ENCODE results near the gene STXBP6.

DNA sequence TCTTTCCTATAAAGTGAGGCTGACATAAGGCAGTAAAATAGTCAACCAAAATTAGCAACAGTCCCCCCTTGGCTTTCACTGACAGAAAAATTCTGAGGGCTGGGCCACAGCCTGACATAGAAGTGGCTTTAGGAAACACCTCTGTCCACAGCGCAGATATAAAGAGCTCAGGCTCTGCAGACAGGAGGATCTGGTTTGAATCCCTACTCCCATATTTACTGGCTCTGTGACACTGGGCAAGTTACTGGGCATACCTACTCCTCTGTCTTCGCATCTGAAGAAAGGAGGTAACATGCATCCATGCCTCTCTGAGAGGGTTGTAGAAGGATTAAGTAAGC, 95.3 kb downstream of the STXBP6 start:
- TF ChIP-seq, protein P1, sequence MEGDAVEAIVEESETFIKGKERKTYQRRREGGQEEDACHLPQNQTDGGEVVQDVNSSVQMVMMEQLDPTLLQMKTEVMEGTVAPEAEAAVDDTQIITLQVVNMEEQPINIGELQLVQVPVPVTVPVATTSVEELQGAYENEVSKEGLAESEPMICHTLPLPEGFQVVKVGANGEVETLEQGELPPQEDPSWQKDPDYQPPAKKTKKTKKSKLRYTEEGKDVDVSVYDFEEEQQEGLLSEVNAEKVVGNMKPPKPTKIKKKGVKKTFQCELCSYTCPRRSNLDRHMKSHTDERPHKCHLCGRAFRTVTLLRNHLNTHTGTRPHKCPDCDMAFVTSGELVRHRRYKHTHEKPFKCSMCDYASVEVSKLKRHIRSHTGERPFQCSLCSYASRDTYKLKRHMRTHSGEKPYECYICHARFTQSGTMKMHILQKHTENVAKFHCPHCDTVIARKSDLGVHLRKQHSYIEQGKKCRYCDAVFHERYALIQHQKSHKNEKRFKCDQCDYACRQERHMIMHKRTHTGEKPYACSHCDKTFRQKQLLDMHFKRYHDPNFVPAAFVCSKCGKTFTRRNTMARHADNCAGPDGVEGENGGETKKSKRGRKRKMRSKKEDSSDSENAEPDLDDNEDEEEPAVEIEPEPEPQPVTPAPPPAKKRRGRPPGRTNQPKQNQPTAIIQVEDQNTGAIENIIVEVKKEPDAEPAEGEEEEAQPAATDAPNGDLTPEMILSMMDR (IDR thresholded peaks at IDR 0.05; ENCODE audit: insufficient read depth, low read length) = no peak
- TF ChIP-seq POLR2AphosphoS5 (IDR thresholded peaks at IDR 0.05; ENCODE audit: low read depth) = no peak
- TF ChIP-seq, protein P2, sequence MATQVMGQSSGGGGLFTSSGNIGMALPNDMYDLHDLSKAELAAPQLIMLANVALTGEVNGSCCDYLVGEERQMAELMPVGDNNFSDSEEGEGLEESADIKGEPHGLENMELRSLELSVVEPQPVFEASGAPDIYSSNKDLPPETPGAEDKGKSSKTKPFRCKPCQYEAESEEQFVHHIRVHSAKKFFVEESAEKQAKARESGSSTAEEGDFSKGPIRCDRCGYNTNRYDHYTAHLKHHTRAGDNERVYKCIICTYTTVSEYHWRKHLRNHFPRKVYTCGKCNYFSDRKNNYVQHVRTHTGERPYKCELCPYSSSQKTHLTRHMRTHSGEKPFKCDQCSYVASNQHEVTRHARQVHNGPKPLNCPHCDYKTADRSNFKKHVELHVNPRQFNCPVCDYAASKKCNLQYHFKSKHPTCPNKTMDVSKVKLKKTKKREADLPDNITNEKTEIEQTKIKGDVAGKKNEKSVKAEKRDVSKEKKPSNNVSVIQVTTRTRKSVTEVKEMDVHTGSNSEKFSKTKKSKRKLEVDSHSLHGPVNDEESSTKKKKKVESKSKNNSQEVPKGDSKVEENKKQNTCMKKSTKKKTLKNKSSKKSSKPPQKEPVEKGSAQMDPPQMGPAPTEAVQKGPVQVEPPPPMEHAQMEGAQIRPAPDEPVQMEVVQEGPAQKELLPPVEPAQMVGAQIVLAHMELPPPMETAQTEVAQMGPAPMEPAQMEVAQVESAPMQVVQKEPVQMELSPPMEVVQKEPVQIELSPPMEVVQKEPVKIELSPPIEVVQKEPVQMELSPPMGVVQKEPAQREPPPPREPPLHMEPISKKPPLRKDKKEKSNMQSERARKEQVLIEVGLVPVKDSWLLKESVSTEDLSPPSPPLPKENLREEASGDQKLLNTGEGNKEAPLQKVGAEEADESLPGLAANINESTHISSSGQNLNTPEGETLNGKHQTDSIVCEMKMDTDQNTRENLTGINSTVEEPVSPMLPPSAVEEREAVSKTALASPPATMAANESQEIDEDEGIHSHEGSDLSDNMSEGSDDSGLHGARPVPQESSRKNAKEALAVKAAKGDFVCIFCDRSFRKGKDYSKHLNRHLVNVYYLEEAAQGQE (IDR thresholded peaks at IDR 0.05; ENCODE audit: insufficient replicate concordance, low read depth) = no peak
